HG03159 (cell line): Measurements from ENCODE around the gene PYGB.
"Not testable (repeated sequence)": the region's sequence is repeated elsewhere in the genome, so short reads cannot be mapped to it uniquely, and the experiment has no call there.

Experiments
- ATAC-seq: cut with Tn5 transposase; IDR thresholded peaks from one replicate; pipeline ENCODE4 v1.9.1; 2021; ENCODE audit warnings: mild to moderate bottlenecking, moderate library complexity; ENCODE audit not compliant: unreplicated experiment

The PYGB gene

DNA sequence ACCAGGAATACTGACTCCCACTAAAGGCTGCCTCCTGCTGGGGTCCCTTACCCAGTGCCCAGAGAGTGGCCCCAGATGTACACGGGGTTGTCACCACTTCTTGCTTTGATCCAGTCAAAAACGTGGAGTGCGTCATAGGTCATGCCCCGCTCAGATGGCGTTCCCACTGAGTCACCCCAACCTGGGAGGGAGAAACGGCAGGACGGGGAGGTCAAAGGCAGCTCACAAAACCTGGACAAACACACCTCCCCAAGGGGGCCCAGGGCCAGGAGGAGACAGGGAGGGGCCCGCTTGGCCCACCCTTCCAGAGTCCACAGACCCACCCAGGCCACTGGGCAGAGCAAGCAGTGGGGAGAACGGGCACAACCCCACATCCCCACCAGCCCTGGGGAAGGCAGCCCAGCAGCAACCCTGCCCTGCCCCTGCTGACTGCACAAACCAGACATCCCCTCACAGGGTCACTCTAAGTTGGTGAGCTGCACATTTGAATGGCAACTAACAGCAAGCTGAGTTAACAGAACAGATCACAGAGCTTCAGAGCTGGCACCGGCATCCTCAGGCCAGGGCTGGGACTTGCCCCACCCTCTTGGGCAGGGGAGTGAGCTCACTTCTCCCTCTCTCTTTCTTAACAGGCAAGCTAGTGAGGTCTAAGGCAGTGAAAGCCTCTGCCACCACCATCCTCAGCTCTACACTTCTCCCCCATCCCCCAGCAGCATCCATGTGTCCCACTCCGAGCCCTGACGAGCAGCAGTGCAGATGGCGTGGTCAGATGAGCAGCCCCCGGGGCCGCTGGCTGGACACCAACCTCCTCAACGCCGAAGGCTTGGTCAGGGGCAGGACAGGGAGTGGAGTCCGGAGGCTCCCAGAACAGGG lies 61.7 kb downstream of the PYGB start:
- no peak for ATAC-seq

DNA sequence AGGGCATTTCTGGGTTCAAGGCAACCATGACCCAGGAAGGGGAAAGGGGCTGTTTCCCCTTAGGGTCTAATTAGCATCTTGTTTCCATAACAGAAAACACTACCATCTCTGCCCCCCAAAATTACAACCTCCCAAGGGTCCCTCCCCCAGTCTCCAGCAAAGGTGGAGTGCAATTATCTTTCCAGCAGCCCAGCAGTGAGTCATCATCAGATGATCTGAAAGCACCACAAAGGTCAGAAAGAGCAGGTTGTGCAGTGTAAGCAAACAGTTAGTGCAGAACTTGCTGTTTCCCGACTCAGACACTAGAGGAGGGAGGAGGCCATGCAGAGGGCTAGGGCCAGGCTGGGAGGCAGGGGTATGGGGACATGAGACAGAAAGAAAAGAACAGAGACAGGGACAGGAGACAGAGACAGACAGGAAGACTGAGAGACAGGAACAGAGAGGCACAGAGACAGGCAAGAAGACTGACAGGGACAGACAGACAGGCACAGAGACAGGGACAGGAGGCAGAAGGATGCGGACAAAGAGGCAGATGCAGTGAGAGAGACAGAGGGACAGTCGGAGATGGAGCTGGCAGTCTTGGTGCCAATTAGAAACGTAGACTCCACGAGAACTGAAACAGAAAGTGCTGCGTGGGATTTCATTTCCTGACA lies 62.5 kb downstream of the PYGB start:
- ATAC-seq, result peak; percentile 93

DNA sequence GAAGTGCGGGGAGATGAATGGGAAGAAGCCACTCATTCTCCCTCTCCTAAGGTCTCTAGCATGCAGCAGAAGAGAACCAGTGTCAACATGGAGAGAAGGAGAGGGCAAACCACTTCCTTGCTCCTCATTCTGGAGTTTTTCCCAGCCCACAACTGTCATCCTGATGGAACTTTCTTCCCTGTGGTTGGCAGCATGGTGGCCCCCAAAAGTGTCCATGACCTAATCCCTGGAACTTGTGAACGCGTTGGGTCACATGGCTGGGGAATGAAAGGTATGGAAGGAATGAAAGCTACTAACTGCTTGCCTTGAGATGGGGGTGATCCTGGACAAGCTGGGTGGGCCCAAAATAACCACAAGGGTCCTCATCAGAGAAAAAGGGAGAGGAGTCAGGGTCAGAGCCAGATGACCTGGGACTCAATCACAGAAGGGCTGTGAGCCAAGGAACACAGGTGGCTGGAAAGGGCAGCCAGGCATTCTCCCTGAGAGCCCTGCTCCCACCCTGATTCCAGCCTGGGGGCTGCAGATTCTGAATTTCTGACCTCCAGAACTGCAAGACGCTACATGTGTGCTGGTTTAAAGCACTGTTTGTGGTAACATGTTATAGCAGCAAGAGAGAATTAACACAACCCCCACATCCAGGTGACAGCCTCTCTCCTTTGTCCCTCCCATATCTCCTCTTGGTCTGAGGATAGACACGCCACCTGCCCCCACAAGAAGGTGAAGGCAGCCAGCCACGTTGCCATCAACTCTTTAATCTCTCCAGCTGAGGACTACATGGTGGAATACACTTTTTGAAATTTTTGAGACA lies 63.2 kb downstream of the PYGB start:
- no peak for ATAC-seq

DNA sequence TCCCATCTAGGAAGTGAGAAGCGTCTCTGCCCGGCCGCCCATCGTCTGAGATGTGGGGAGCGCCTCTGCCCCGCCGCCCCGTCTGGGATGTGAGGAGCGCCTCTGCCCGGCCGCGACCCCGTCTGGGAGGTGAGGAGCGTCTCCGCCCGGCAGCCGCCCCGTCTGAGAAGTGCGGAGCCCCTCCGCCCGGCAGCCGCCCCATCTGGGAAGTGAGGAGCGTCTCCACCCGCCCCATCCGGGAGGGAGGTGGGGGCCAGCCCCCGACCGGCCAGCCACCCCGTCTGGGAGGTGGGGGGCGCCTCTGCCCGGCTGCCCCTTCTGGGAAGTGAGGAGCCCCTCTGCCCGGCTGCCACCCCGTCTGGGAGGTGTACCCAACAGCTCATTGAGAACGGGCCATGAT lies 64.8 kb downstream of the PYGB start:
- ATAC-seq, result not testable (repeated sequence)

DNA sequence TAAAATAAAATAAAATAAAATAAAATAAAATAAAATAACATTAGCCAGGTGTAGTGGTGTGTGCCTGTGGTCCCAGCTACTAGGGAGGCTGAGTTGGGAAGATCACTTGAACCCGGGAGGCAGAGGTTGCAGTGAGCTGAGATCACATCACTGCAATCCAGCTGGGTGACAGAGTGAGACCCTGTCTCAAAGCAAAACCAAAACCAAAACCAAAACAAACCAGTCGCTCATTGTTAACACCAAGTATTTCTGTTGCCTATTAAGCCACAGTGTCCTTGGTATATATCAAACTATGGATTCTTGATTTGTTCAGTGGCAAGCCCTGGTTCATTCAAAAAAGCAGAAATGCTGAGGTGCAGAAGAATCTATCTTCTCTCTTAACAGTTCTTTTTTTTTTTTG lies 65.7 kb downstream of the PYGB start:
- ATAC-seq, result no peak

DNA sequence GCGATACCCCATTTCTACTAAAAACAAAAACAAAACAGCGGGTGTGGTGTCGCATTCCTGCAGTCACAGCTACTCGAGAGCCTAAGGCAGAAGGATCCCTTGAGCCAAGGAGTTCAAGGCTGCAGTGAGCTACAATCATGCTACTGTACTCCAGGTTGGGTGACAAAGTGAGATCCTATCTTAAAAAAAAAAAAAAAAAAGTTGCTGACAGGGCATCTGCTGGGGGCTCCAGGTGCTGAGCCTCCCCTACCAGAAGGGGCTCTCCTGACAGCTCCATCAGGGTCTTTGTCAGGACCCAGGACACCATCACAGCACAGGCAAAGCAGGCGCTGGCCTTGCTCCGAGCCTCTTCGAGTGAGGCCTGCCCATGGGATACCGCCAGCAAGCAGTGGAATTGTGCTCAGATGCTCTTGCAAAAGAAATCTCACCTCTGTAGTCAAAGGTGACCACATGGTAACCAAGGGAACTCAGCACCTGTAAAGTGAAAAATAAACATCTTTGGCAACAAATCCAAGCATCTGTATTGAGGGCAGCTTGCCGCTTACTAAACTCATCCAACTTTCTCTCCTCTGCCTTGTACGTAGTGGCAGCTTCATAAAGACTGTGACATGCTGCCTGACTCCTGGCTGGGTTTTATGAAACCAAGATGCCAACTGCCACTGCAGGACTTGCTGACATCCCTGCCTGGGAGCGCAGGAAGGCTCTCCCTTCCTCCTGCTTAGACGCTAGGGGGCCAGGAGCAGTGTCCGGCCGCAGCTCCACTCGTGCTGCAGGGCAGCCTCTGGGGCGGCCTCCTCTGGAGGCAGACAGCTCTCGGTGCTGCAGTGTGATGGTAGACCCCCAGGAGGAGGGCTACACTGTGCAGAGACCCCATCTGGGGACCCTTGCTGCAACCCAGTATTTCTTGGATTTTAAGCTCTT lies 66.9 kb downstream of the PYGB start:
- ATAC-seq, result no peak

DNA sequence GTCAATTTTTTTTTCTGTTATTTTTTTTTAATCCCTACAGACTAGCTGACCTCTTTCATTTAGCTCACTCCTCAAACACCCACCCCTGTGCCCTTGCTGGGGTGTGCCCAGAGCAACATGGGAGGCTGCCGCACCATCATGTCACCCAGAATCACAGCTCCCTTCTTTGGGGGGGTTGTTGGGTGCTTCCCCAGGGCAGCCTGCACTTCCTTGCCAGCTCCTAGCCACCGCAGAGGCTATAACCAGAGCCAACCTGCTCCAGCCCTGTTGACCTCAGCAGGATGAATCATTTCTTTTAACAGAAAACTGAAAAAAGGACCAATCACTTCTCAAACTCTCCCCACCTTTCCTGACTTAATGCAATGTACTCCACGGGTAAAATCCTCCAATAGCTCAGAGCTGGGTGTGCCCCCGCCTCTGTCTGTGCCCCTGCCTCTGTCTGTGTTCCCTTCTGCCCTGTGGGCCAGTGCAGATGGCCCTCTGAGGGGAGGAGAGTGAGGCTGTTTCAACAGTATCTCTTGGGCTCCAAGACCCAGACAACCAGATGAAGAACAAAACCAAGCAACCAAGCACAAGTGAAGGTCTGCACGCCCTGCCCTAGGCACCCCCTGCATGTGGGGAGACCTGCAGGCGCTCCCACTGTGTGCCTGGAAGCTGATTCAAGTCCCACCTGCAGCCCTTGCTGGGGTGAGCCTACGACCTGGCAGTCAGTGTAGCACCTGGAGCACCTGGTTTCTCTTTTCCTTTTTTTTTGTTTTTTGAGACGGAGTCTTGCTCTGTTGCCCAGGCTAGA lies 67.7 kb downstream of the PYGB start:
- no peak for ATAC-seq

DNA sequence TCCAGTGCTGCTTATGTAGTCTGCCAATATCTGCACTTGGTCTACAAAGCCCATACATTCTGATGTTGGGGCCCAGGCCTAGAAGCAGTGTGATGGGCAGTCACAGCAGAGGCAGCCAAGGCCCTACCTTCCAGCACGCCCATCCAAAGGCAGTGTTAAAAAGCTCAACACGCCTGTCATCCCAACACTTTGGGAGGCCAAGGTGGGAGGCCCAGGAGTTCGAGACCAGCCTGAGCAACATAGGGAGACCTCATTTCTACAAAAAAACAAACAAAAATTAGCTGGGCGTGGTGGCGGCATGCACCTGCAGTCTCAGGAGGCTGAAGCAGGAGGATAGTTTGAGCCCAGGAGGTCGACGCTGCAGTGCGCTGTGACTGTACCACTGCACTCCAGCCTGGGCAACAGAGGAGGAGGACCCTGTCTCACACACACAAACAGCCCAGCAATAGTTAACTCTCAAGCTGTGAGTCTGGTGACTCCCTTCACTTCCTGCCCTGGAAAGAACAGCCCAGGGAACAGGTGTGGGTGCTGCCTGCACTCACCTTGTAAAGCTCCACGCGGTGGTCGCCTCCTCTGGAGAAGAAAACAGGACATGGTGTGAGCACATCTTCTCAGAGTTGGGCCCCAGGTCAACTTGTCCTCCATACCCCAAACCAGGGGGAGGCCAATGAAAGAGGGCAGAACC lies 68.8 kb downstream of the PYGB start:
- no peak for ATAC-seq

DNA sequence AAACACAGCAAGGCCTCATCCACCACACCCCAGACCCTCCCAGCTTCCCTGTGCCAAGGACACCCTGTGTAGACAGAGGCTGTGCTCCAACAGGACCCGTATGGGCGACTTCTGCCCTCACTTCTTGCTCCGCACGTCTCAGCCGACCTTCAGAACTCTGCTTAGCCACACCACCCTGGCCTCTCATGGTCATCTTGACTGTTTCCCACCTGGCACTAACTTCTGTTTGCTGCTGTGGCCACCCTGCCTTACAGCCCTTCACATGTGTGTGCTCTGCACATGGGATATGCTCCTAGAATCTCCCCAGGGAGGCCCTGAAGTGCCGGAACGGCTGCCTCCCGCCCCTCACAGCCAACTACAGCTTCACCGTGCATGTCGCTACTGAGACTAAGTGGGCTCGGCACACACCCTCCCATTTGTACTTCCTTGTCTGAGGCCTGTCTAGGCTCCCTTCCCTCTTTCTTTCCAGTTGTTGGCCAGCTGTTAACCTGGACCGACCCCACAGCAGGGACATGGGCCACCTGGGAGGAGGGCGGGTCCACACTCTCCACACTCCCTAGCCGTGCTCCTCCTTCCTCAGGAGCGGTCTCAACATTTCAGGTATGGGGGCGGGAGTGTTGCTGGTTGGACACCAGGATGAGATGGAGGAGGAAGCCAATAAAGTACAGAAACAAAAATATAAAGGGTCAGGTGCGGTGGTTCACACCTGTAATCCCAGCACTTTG lies 69.6 kb downstream of the PYGB start:
- no peak for ATAC-seq

DNA sequence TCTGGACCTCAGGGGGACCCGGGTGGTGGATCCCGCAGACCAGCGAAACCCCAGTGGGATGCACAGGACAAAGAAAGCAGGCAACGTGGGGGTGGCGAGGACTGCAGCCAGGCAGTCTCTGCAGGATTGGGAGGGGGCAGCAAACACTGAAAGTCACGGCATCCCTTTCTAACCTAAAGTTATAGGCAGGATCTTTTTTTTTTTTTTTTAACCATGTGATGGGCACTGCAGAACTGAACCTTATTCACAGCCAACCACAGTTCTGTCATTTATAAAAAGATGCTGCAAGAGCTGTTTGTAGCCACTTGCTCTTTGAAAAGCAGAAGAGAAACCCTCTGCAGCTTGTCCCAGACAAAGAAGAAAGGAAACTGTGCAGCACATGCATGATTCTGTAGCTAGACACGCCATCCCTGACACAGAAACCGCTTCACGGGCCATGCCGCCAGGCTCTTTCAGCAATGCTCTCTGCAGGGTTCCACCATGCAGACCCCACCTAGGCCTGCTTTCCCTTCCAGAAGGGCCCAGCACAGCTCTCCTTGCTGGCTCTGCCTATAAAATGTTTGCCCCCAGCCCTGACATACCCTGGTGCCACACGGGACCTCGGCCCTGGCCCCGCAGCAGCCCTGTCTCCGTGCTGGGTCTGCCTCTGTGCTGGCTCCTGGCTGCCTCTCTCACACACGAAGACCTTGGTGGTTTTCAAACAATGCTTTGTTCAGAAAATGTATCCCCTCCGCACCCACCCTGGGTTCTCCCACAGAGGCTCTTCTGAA lies 70.8 kb downstream of the PYGB start:
- ATAC-seq, result peak; percentile 95

DNA sequence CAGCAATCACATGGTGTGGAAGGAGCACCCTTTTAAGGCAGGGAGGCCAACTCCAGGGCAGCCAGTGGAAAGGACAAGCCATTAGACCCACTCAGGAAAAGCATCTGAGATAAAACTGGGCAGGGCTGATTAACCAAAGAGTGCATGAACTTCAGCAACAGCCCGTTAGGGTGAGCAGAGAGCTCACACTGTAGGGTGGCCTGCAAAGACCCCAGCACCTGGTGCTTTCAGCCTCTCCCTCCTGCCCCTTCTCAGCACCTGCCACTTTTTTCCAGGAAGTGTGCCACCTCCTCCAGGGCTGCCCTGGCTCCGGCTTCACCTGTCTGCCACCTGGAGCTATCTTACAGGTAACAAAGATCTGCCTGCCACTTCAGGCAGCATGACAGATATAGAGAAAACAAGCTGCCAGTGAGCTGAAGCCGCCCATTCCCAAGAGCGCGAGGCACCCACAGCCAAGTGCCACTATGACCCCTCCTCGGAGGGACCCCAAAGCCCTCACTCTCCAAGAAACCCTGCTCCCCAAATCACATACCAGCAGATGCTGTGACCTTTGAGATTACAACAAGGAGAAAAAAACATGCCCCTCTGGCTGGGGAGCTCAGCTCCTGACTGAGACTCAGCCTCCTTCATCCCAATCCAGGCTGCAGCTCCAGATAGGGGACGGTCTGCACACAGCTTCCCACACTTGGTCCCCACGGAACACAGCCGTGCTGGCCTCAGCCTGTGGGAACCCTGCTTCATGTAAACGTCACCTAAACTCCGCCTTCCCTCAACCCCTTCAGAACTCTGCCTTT lies 71.6 kb downstream of the PYGB start:
- ATAC-seq, result peak; percentile 16

DNA sequence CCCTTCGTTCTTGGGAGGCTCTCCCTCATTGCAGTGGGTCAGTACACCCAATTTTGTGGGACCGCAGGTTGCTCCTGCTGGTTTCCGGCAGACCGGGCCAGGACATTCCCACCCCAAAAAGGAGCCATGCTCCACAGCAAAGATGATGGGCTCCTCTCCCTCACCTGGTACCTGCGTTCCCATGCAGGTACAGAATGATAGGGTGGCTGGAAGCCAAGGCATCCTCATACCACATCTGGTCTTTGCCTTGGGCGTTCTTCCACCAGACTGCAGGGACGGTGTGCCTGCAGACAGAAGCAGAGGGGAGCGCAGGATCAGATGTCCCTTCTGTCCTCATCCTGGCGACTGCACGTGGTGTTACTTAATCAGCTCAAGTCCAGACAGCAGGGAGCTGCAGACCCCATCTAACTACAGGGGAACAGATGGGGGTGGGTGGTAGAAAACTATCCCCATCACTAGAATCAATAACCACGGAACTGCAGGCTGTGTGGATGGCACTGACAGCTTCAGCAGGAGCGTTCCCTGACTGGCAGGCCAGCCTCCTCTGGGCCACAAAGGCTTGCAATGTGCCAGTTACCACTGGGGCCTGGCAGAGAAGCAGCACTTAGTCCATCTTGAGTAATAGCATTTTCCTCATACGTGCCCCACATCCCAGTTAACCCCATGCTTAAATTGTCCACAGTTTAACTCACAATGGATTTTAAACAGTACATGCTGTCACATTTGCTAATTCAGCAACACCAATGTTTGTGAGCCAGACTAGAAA lies 72.3 kb downstream of the PYGB start:
- no peak for ATAC-seq

DNA sequence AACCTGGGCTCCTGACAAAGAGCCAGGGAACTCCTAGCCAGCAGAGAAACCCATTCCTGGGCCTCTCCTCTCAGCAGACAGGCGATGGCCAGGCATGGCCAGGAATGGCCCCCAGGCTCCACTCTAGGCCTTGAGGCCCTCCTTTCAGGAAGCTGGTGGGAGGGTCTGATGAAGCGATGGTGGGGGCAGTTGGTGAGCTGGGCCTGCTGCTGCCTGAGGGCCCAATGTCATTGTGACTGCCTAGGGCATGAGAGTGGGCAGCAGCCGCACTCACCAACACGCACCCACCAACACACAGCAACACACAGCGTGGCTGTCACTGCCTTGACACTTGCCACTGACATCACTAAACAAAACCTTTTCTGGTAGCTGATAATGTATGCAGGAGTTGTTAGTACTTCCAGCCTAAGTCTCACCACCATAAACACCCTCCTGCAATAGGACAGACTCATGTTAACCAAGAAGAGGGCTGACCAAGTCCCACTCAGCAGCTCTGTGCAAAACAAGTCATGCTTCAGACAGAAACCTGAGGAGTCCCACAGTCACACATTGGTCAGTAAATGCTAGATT lies 73.5 kb downstream of the PYGB start:
- no peak for ATAC-seq

DNA sequence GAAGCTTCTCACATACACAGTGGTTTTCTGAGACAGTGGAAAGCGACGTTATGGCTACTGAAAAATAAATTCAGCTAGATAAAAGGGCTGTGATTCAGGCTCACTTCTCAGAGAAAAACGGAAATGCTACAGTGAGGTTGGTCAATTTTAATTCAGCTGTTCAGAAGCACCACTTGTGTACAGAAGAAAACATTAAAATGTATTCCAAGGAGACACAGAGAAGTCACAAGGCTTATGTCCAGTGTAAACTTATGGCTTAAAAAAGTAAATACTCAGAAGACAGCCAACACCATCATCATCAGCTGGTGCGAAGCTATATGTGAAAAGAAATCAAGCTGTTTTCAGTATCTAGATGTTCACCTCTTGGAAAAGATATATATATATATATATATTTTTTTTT lies 74.1 kb downstream of the PYGB start:
- ATAC-seq, result no peak

DNA sequence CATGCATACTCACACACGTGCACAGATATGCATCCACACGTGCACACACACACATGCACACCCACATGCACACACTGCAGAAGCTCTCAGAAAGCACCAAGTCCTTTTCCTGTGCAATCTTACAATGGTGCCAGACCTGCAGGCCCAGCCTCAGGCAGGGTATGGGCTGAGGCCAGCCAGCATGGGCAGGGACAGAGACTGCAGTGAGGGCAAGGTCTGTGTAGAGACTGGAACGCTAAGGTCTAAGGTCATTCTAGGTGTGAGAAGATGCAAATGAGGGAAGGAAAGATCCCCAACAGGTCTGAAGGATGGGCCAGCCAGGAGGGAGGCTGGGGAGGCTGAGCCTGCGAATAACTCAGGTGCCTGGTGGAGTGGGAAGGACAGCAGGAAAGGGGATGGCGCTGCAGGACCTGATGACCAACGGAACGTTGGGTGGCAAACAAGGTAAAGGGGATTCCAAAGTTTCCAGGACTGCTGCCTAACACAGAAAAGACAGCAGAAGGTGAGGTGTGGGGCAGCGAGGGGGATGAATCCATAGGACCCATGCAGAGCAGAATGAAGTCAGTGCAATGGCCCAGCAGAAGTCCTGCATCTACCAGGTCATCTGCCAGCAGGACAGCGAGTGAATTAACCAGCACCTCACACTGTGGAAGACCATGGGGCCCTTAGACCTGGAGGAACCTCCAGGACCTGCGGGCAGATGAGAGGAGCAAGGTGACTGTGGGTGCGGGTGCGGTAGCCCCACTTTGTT lies 75.8 kb downstream of the PYGB start:
- ATAC-seq, result no peak
